Transverse colon (tissue), 4 donors: ENCODE results near the gene BICRA. TPM values are rescaled to one million over a fixed set of nuclear protein-coding genes. Genes with fewer than 3 reads are reported as not detected.
A peak's percentile ranks its signal among the peaks of the same experiment; 100 is the strongest.

Source experiments
- DNase-seq: peaks from one replicate; pipeline ENCODE4 v3.0.0-alpha.2; 2019
- H3K27ac ChIP-seq, 4 donors: fragments of 200-600 bp; sonication (generic); 2 replicates each; pipeline ENCODE4 v1.5.1; 2016 to 2018; ENCODE audit warnings: inconsistent platforms in 4 of 4
- H3K27me3 ChIP-seq: fragments of 200-600 bp; sonication (generic); 2 replicates; pipeline ENCODE4 v1.5.1; 2017; ENCODE audit warnings: inconsistent platforms
- H3K36me3 ChIP-seq, 4 donors: fragments of 200-600 bp; sonication (generic); 2 replicates each; pipeline ENCODE4 v1.5.1; 2017 to 2019; ENCODE audit warnings: inconsistent platforms in 4 of 4
- H3K4me1 ChIP-seq, 4 donors: fragments of 200-600 bp; sonication (generic); 2 replicates each; pipeline ENCODE4 v1.5.1; 2017 to 2020; ENCODE audit warnings: inconsistent platforms in 4 of 4
- H3K4me3 ChIP-seq, 4 donors: fragments of 200-600 bp; sonication (generic); 1 replicate in 1 of 4; 2 replicates in 3 of 4; pipeline versions ENCODE4 v1.5.1 to v1.6.1; 2017 to 2019; ENCODE audit warnings: inconsistent platforms in 4 of 4
- H3K9me3 ChIP-seq, 2 donors: fragments of 200-600 bp; sonication (generic); 2 replicates each; pipeline ENCODE4 v1.5.1; 2017 to 2019; ENCODE audit warnings: inconsistent platforms in 2 of 2
- EP300 ChIP-seq: sonication (generic); formaldehyde crosslinking; IDR thresholded peaks from one replicate; pipeline ENCODE4 v1.6.1; 2017; ENCODE audit warnings: antibody characterized with exemption, low read depth
- POLR2A ChIP-seq: fragments of 450-650 bp; IDR thresholded peaks from one replicate; pipeline ENCODE4 v1.6.1; 2016; ENCODE audit warnings: antibody characterized with exemption, mild to moderate bottlenecking, moderate library complexity
- POLR2AphosphoS5 ChIP-seq, 3 donors: sonication (generic); formaldehyde crosslinking; IDR thresholded peaks; one replicate each; pipeline ENCODE4 v1.6.1; 2016; ENCODE audit warnings: antibody characterized with exemption in 3 of 3
- WGBS, 2 donors: methylation state at CpG; one replicate each; pipeline ENCODE4 v1.1.5; 2018; ENCODE audit warnings: low coverage in 1 of 2; 5-methylcytosine and 5-hydroxymethylcytosine counted together
- in situ Hi-C, 4 donors: fragments of 200-750 bp; cut with MboI; loops; one replicate each; pipeline versions ENCODE4 v1.15.0 to v1.15.1; 2017; ENCODE audit warnings: low sequenced_read_pairs in 3 of 4, low pct_ligation_motif_present in 1 of 4, low pct_unique_long_range_greater_than_20kb in 1 of 4
- intact Hi-C: fragments of 100-400 bp; cut with DNase I; formaldehyde crosslinking; loops from one replicate; pipeline ENCODE4 v1.15.1; 2023; ENCODE audit warnings: low total_unique reads
- total RNA-seq, 4 donors: library from RNA; depleted of rRNA; stranded (reverse); fragments of >200 nt; gene quantifications; one replicate each; pipeline ENCODE4 v1.1.0, GENCODE V29; 2016
- TF ChIP-seq, protein P1 (sequence below), 5 experiments: fragments of 200-600 bp in 3 of 5; fragments of 450-650 bp in 2 of 5; sonication (generic) in 3 of 5; IDR thresholded peaks; 1 replicate in 2 of 5; 2 replicates in 3 of 5; pipeline ENCODE4 v1.5.1; 2016 to 2017; ENCODE audit warnings: antibody characterized with exemption in 5 of 5, inconsistent platforms in 3 of 5, mild to moderate bottlenecking in 2 of 5, moderate library complexity in 1 of 5

The BICRA gene
- total RNA-seq, 4 donors from 2014 or later: 11.6 to 30.3 (median 13.2) TPM

DNA sequence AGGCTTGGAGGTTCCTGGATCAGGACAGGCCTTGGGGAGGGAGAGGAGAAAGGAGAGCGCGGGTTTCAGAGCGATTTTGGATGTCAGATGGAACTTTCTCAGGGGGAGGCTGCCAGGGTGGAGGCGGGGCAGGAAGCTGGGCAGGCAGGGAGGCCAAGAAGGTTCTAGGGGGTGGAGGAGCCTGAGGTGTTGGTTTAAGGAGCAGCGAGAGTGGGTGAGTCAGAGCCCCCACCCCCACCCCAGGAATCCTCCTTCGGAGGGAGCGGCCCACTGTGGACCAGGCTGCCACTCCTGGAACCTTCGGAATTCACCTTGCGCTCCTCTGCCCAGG is 120.5 kb downstream of the BICRA start:
- H3K9me3 ChIP-seq: no peaks in the 10 kb centered on the region
- peaks cover 21% of the 10 kb centered on the region for H3K27me3 ChIP-seq
- intact Hi-C loops (no loop called here), in situ Hi-C loops (no loop called here)
- H3K27ac ChIP-seq: peak overlapping the region; percentile 72 to 90 (median 78)
- DNase-seq: peak; percentile 45
- H3K4me3 ChIP-seq: no peak overlapping the region
- no peak for TF ChIP-seq POLR2AphosphoS5 (IDR thresholded peaks at IDR 0.05)
- TF ChIP-seq POLR2A: no peak
- no peak for TF ChIP-seq EP300
- TF ChIP-seq, protein P1, sequence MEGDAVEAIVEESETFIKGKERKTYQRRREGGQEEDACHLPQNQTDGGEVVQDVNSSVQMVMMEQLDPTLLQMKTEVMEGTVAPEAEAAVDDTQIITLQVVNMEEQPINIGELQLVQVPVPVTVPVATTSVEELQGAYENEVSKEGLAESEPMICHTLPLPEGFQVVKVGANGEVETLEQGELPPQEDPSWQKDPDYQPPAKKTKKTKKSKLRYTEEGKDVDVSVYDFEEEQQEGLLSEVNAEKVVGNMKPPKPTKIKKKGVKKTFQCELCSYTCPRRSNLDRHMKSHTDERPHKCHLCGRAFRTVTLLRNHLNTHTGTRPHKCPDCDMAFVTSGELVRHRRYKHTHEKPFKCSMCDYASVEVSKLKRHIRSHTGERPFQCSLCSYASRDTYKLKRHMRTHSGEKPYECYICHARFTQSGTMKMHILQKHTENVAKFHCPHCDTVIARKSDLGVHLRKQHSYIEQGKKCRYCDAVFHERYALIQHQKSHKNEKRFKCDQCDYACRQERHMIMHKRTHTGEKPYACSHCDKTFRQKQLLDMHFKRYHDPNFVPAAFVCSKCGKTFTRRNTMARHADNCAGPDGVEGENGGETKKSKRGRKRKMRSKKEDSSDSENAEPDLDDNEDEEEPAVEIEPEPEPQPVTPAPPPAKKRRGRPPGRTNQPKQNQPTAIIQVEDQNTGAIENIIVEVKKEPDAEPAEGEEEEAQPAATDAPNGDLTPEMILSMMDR (IDR thresholded peaks at IDR 0.05): no peak
- H3K36me3 ChIP-seq: peaks cover 0 to 3% (median 0%) of the 10 kb centered on the region in 4 donors
- peaks cover 18 to 31% (median 20%) of the 10 kb centered on the region in 4 donors for H3K4me1 ChIP-seq
- WGBS, 2 donors: 12% methylated on average over 9 of the region's 9 CpGs; no CpG with 5 or more reads in 1 of the 2 donors

DNA sequence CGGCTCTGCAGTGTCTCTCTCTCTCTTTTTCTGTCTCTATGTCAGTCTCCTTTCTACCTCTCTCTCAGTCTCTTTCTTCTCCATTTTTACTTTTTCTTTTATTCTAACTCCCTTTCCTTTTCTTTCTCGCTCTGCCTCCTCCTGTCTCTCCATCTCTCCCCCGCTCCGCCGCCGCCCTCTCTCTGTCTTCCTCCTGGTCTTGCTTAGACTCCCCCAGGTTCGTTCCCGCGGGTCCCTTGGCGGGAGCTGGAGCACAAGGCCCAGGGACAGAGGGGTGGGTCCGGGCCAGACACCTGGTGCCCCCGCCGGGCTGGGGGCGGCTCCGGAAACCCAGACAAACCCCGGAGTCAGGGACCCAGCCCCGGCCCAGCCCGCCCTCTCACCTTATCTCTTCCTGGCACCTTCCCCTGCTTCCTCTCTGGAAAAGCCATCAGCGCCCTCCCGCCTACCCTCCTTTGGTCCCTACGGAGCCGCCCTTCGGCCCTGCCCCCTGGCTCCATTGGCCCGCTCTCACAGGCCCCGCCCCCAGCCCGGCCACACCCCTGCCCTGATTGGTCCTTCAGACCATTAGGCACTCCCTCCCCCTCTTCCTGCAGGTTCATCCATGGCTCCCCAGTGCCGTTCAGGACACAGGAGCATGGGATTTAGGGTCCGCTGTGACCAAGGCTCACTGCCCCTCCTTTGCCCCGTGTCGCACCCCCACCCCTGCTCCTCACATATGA is 121.0 kb downstream of the BICRA start:
- Histone ChIP-seq H3K27me3 (peaks cover 21% of the 10 kb centered on the region), H3K9me3 (no peaks in the 10 kb centered on the region), H3K36me3 (peaks cover 0 to 3% (median 0%) of the 10 kb centered on the region in 4 donors), H3K4me3 (no peak overlapping the region), H3K4me1 (peaks cover 18 to 31% (median 19%) of the 10 kb centered on the region in 4 donors), H3K27ac (peak overlapping the region; percentile 72 to 90 (median 78))
- DNase-seq: peak; percentile 39
- 22 to 46% methylated on average over 4 to 30 of the region's 30 CpGs for WGBS, 2 donors
- intact Hi-C loops (no loop called here), in situ Hi-C loops (no loop called here)
- TF ChIP-seq POLR2AphosphoS5 (IDR thresholded peaks at IDR 0.05) (no peak), EP300 (no peak)

DNA sequence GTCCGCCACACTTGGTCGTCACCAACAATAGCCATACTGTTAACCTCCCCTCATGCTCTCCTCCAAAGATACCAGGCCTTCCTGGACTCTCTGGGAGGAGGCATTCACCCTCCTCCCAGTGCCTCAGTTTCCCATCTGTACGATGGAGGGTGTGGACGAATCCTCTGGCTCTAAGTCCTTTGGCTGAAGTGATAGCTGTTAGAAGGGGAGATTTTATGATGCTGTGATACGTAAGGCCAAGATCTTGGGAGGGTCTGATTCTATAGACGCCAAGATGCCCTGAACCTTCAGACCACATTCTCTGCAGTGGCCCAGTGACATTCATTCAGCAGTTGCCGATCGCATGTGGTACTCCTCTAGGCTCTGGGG is 121.6 kb downstream of the BICRA start:
- Histone ChIP-seq H3K4me3 (no peak overlapping the region), H3K27me3 (peaks cover 21% of the 10 kb centered on the region), H3K9me3 (no peaks in the 10 kb centered on the region), H3K36me3 (peaks cover 0 to 3% (median 0%) of the 10 kb centered on the region in 4 donors), H3K4me1 (peaks cover 18 to 31% (median 19%) of the 10 kb centered on the region in 4 donors), H3K27ac (peak overlapping the region; percentile 72 to 90 (median 78))
- intact Hi-C loops (no loop called here), in situ Hi-C loops (no loop called here)
- no peak for DNase-seq
- 77 to 100% methylated on average over 1 to 8 of the region's 8 CpGs for WGBS, 2 donors
- TF ChIP-seq POLR2AphosphoS5 (IDR thresholded peaks at IDR 0.05) (no peak), POLR2A (no peak), EP300 (no peak)
- TF ChIP-seq, protein P1 (IDR thresholded peaks at IDR 0.05): no peak

DNA sequence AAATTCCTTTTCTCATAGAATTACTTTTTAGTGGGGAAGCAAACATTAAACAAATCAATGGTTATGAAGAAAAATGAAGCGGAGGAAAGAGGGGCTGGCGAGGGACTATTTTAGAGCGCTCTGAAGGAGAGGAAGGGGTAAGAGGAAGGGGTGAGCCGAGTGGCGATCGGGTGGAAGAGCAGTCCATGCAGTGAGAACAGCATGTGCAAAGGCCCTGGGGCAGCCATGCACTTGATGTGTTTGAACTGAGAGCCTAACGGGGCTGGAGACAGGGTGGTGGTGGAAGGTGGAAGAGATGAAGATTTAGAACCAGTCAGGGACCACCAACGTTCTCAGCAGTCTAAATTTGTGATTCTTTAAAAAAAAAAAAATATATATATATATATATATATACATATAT is 122.0 kb downstream of the BICRA start:
- intact Hi-C loops: no loop called here
- no peak overlapping the region for H3K4me3 ChIP-seq
- 83 to 93% methylated on average over 7 to 8 of the region's 8 CpGs for WGBS, 2 donors
- peaks cover 18 to 31% (median 19%) of the 10 kb centered on the region in 4 donors for H3K4me1 ChIP-seq
- DNase-seq: no peak
- in situ Hi-C loops: no loop called here
- H3K9me3 ChIP-seq: no peaks in the 10 kb centered on the region
- peaks cover 21% of the 10 kb centered on the region for H3K27me3 ChIP-seq
- TF ChIP-seq POLR2A (no peak), EP300 (no peak), POLR2AphosphoS5 (IDR thresholded peaks at IDR 0.05) (no peak)
- TF ChIP-seq, protein P1 (IDR thresholded peaks at IDR 0.05): no peak
- peaks cover 0 to 3% (median 0%) of the 10 kb centered on the region in 4 donors for H3K36me3 ChIP-seq
- peak overlapping the region in 3 of 4 donors; percentile 72 to 90 (median 79) for H3K27ac ChIP-seq
